GM18951 (cell line): ENCODE measurements around the gene KATNAL1.

Experiments
- POLR2A ChIP-seq: IDR thresholded peaks from 4 replicates; pipeline ENCODE4 v1.6.1; 2011; ENCODE audit warnings: mild to moderate bottlenecking; ENCODE audit not compliant: insufficient read length, insufficient read depth; ENCODE audit errors: extremely low read depth
- in situ Hi-C: fragments of 300-500 bp; cut with MboI; formaldehyde crosslinking; loops from one replicate; pipeline ENCODE4 v1.12.0; 2022; ENCODE audit warnings: low sequenced_read_pairs, mixed read lengths, inconsistent platforms; ENCODE audit not compliant: unreplicated experiment

The KATNAL1 gene

GRCh38 chr13:30165796-30166195, 141.6 kb downstream of the KATNAL1 start:
- in situ Hi-C loops: no loop called here
- no peak for TF ChIP-seq POLR2A

GRCh38 chr13:30165071-30165470, 142.3 kb downstream of the KATNAL1 start:
- in situ Hi-C loops: no loop called here
- TF ChIP-seq POLR2A: no peak

GRCh38 chr13:30164146-30164545, 143.2 kb downstream of the KATNAL1 start:
- no peak for TF ChIP-seq POLR2A

GRCh38 chr13:30163441-30163840, 143.9 kb downstream of the KATNAL1 start:
- in situ Hi-C loops: no loop called here
- no peak for TF ChIP-seq POLR2A

More at GRCh38 chr13:30164146-30164545, 143.2 kb downstream of the KATNAL1 start:
- in situ Hi-C loops: no loop called here

- in situ Hi-C loops: no loop called here
- TF ChIP-seq POLR2A: no peak
Measured at GRCh38 chr13:30159446-30159839, 147.9 kb downstream of the KATNAL1 start.

- no peak for TF ChIP-seq POLR2A
- in situ Hi-C loops: no loop called here
Measured at GRCh38 chr13:30158774-30159445, 148.4 kb downstream of the KATNAL1 start.

- no peak for TF ChIP-seq POLR2A
- in situ Hi-C loops: no loop called here
Measured at GRCh38 chr13:30157616-30157993, 149.7 kb downstream of the KATNAL1 start.

GRCh38 chr13:30156826-30157615, 150.3 kb downstream of the KATNAL1 start:
- TF ChIP-seq POLR2A: no peak
- in situ Hi-C loops: no loop called here

- in situ Hi-C loops: no loop called here
- no peak for TF ChIP-seq POLR2A
Measured at GRCh38 chr13:30156270-30156669, 151.1 kb downstream of the KATNAL1 start.

GRCh38 chr13:30154931-30155330, 152.4 kb downstream of the KATNAL1 start:
- in situ Hi-C loops: no loop called here
- no peak for TF ChIP-seq POLR2A

- TF ChIP-seq POLR2A: no peak
- in situ Hi-C loops: no loop called here
Measured at GRCh38 chr13:30154531-30154930, 152.8 kb downstream of the KATNAL1 start.

GRCh38 chr13:30153545-30154426, 153.6 kb downstream of the KATNAL1 start:
- no peak for TF ChIP-seq POLR2A
- in situ Hi-C loops: no loop called here
